ENCODE data around the gene EIF6. TPM values are rescaled to one million over a fixed set of nuclear protein-coding genes. Genes with fewer than 3 reads are reported as not detected.

Gene EIF6
- total RNA-seq, 1 donor from 2014 or later, result 271 TPM

- no peaks in the 10 kb centered on the region for H3K36me3 ChIP-seq (ENCODE audit: insufficient read depth, low read length)
- TF ChIP-seq EZH2 (IDR thresholded peaks at IDR 0.05; ENCODE audit: insufficient read depth, low read length) (no peak), CTCF (IDR thresholded peaks at IDR 0.05; ENCODE audit: insufficient read depth, low read depth, low read length) (peak; percentile 82)
- H3K27me3 Mint-ChIP-seq (ENCODE audit: low read depth, unreplicated experiment), result no peaks in the 10 kb centered on the region
- H3K4me3 ChIP-seq (ENCODE audit: insufficient read depth, low read depth, low read length), result no peak overlapping the region
- H3K9me3 Mint-ChIP-seq (ENCODE audit: unreplicated experiment), result peaks cover 3% of the 10 kb centered on the region
- H4K20me1 ChIP-seq (ENCODE audit: insufficient read depth, low read length), result no peaks in the 10 kb centered on the region
- H3K36me3 Mint-ChIP-seq (ENCODE audit: low read depth, unreplicated experiment), result peaks cover 9% of the 10 kb centered on the region
- DNase-seq (ENCODE audit: low read depth), result peak; percentile 60
- no peaks in the 10 kb centered on the region for H3K27me3 ChIP-seq (ENCODE audit: insufficient read depth, low read length)
- no peaks in the 10 kb centered on the region for H3K9me3 ChIP-seq (ENCODE audit: insufficient read depth, low read depth, low read length)
- H3K27ac ChIP-seq (ENCODE audit: low read depth, low read length), result peak overlapping the region; percentile 100
- no peak for FAIRE-seq
- H3K4me1 Mint-ChIP-seq (ENCODE audit: low read depth, unreplicated experiment), result peaks cover 72% of the 10 kb centered on the region
- H2AFZ ChIP-seq (ENCODE audit: low read depth, low read length), result no peak overlapping the region
- peaks cover 85% of the 10 kb centered on the region for H3K4me1 ChIP-seq (ENCODE audit: insufficient read depth, low read length)
- H3K9ac ChIP-seq (ENCODE audit: low read length), result peak overlapping the region; percentile 81
- peak overlapping the region; percentile 100 for H3K27ac Mint-ChIP-seq (ENCODE audit: unreplicated experiment)
- H3K4me3 Mint-ChIP-seq (ENCODE audit: unreplicated experiment), result no peak overlapping the region
- H3K4me2 ChIP-seq (ENCODE audit: low read length), result peak overlapping the region; percentile 51
- H3K79me2 ChIP-seq (ENCODE audit: insufficient read depth, low read length), result peaks cover 8% of the 10 kb centered on the region
These were observed 22.5 kb upstream of the EIF6 start for GRCh38 chr20:35306931-35307517.

- no peaks in the 10 kb centered on the region for H3K36me3 ChIP-seq (ENCODE audit: insufficient read depth, low read length)
- DNase-seq (ENCODE audit: low read depth), result peak; percentile 100
- no peak overlapping the region for H3K4me3 ChIP-seq (ENCODE audit: insufficient read depth, low read depth, low read length)
- H3K27me3 Mint-ChIP-seq (ENCODE audit: low read depth, unreplicated experiment), result no peaks in the 10 kb centered on the region
- no peak overlapping the region for H2AFZ ChIP-seq (ENCODE audit: low read depth, low read length)
- peak overlapping the region; percentile 84 for H3K9ac ChIP-seq (ENCODE audit: low read length)
- peak overlapping the region; percentile 61 for H3K4me3 Mint-ChIP-seq (ENCODE audit: unreplicated experiment)
- peak overlapping the region; percentile 100 for H3K27ac ChIP-seq (ENCODE audit: low read depth, low read length)
- peaks cover 9% of the 10 kb centered on the region for H3K36me3 Mint-ChIP-seq (ENCODE audit: low read depth, unreplicated experiment)
- peaks cover 8% of the 10 kb centered on the region for H3K79me2 ChIP-seq (ENCODE audit: insufficient read depth, low read length)
- FAIRE-seq, result peak; percentile 95
- H3K4me1 ChIP-seq (ENCODE audit: insufficient read depth, low read length), result peaks cover 85% of the 10 kb centered on the region
- H3K9me3 Mint-ChIP-seq (ENCODE audit: unreplicated experiment), result peaks cover 3% of the 10 kb centered on the region
- H3K4me2 ChIP-seq (ENCODE audit: low read length), result peak overlapping the region; percentile 51
- H3K9me3 ChIP-seq (ENCODE audit: insufficient read depth, low read depth, low read length), result no peaks in the 10 kb centered on the region
- no peaks in the 10 kb centered on the region for H4K20me1 ChIP-seq (ENCODE audit: insufficient read depth, low read length)
- H3K27ac Mint-ChIP-seq (ENCODE audit: unreplicated experiment), result peak overlapping the region; percentile 100
- H3K27me3 ChIP-seq (ENCODE audit: insufficient read depth, low read length), result no peaks in the 10 kb centered on the region
- peaks cover 66% of the 10 kb centered on the region for H3K4me1 Mint-ChIP-seq (ENCODE audit: low read depth, unreplicated experiment)
- TF ChIP-seq CTCF (IDR thresholded peaks at IDR 0.05; ENCODE audit: insufficient read depth, low read depth, low read length), result no peak
- no peak for TF ChIP-seq EZH2 (IDR thresholded peaks at IDR 0.05; ENCODE audit: insufficient read depth, low read length)
These were observed 21.3 kb upstream of the EIF6 start for GRCh38 chr20:35305682-35306556.
